GM12878 (cell line): ENCODE measurements around the gene IRX6. TPM values are rescaled to one million over a fixed set of nuclear protein-coding genes. Genes with fewer than 3 reads are reported as not detected.

ENCODE experiments used
- ATAC-seq: fragments of 200-7000 bp; cut with Tn5 transposase; 3 replicates; pipeline ENCODE4 v1.9.1; 2020; ENCODE audit warnings: mild to moderate bottlenecking, moderate library complexity
- BruUV-seq: library from RNA; stranded (reverse); fragments of 400-500 nt; replicated peaks from 2 replicates; lab custom pipeline; 2021; lab: Mats Ljungman, UMichigan
- CTCF ChIA-PET: fragments of 300-600 bp; sonication (Branson Sonifier 250); formaldehyde crosslinking; extraction: SDS; loops from one replicate; lab custom pipeline; 2021; ENCODE audit warnings: inconsistent platforms; lab: Yijun Ruan, JAX
- POLR2A ChIA-PET: fragments of 350-600 bp; formaldehyde crosslinking; extraction: SDS; loops from one replicate; lab custom pipeline; 2021; ENCODE audit warnings: inconsistent platforms; lab: Charles Lee
- RAD21 ChIA-PET: fragments of 300-600 bp; sonication (Branson Sonifier 250); formaldehyde crosslinking; loops from one replicate; lab custom pipeline; 2023; ENCODE audit warnings: antibody characterized with exemption; ENCODE audit not compliant: unreplicated experiment; lab: Charles Lee
- SMC1A ChIA-PET: fragments of 300-600 bp; sonication (Branson Sonifier 250); formaldehyde crosslinking; loops from one replicate; lab custom pipeline; 2023; ENCODE audit not compliant: unreplicated experiment, uncharacterized antibody; lab: Charles Lee
- DNase-seq: peaks from one replicate; pipeline ENCODE4 v3.0.0-alpha.2; 2011; ENCODE audit warnings: low read depth, low spot score
- FAIRE-seq: peaks from 3 replicates; lab custom pipeline; 2011; peaks lifted over from hg19 to GRCh38; lab: Jason Lieb, UNC
- H2AFZ ChIP-seq: 2 replicates; pipeline ENCODE4 v1.6.0; 2011; ENCODE audit warnings: low read depth, low read length, control low read depth; ENCODE audit not compliant: control insufficient read depth
- H3K27ac ChIP-seq: 2 replicates; pipeline ENCODE4 v1.5.1; 2011; ENCODE audit warnings: control low read depth; ENCODE audit not compliant: control insufficient read depth, insufficient read depth
- H3K27me3 ChIP-seq, 2 experiments: replicated peaks in 1 of 2; 2 replicates each; pipeline versions ENCODE4 v1.6.0 to v1.6.1; 2011; ENCODE audit warnings: low read length in 1 of 2; ENCODE audit not compliant: control insufficient read depth in 2 of 2, insufficient read depth in 2 of 2
- H3K36me3 ChIP-seq, 2 experiments: 2 replicates each; pipeline ENCODE4 v1.5.1; 2011; ENCODE audit warnings: low read length in 1 of 2; ENCODE audit not compliant: control insufficient read depth in 2 of 2, insufficient read depth in 2 of 2
- H3K4me1 ChIP-seq: 2 replicates; pipeline ENCODE4 v1.6.1; 2011; ENCODE audit warnings: mild to moderate bottlenecking, low read length, moderate library complexity, mixed read lengths; ENCODE audit not compliant: control insufficient read depth, insufficient read depth
- H3K4me2 ChIP-seq: 2 replicates; pipeline ENCODE4 v1.6.0; 2011; ENCODE audit warnings: control low read depth; ENCODE audit not compliant: control insufficient read depth, insufficient read depth
- H3K4me3 ChIP-seq: fragments of 200-600 bp; sonication (generic); 2 replicates; pipeline ENCODE4 v1.5.1; 2016
- H3K79me2 ChIP-seq: 2 replicates; pipeline ENCODE4 v1.6.0; 2011; ENCODE audit warnings: low read length; ENCODE audit not compliant: control insufficient read depth, insufficient read depth
- H3K9ac ChIP-seq: 2 replicates; pipeline ENCODE4 v1.8.0; 2011; ENCODE audit warnings: low read length, control low read depth, mixed read lengths; ENCODE audit not compliant: control insufficient read depth, insufficient read depth
- H3K9me3 ChIP-seq: replicated peaks from 3 replicates; pipeline ENCODE4 v1.5.1; 2011; ENCODE audit warnings: mild to moderate bottlenecking, low read length; ENCODE audit not compliant: control insufficient read depth, insufficient read depth
- H4K20me1 ChIP-seq: 2 replicates; pipeline ENCODE4 v1.6.0; 2011; ENCODE audit not compliant: control insufficient read depth, insufficient read depth
- ATF3 ChIP-seq: IDR thresholded peaks from 2 replicates; pipeline ENCODE4 v1.6.1; 2011; ENCODE audit warnings: low read depth, mild to moderate bottlenecking, low read length, moderate library complexity, borderline replicate concordance; ENCODE audit errors: extremely low read depth
- CBX3 ChIP-seq: fragments of 200-600 bp; sonication (generic); IDR thresholded peaks from 2 replicates; pipeline ENCODE4 v1.6.1; 2016; ENCODE audit warnings: low read depth, borderline replicate concordance
- CHD1 ChIP-seq: IDR thresholded peaks from 2 replicates; pipeline ENCODE4 v1.6.1; 2012; ENCODE audit warnings: low read depth, low read length, improper control_type of control experiment
- EP300 ChIP-seq, 2 experiments: fragments of 150-350 bp in 1 of 2; IDR thresholded peaks; 2 replicates each; pipeline ENCODE4 v1.6.1; 2011 to 2012; ENCODE audit warnings: low read depth in 2 of 2, low read length in 2 of 2, borderline replicate concordance in 1 of 2, improper control_type of control experiment in 1 of 2, inconsistent platforms in 1 of 2; ENCODE audit not compliant: control insufficient read depth in 1 of 2
- ETV6 ChIP-seq, 2 experiments: fragments of 450-650 bp in 1 of 2; IDR thresholded peaks in 1 of 2; conservative IDR thresholded peaks in 1 of 2; 2 replicates each; pipeline ENCODE4 v1.6.1; 2014; ENCODE audit warnings: antibody characterized with exemption in 1 of 2, borderline replicate concordance in 1 of 2, low read depth in 1 of 2, mild to moderate bottlenecking in 1 of 2, moderate library complexity in 1 of 2
- JUND ChIP-seq: IDR thresholded peaks from 2 replicates; pipeline ENCODE4 v1.6.1; 2012; ENCODE audit warnings: low read depth, mild to moderate bottlenecking, low read length, improper control_type of control experiment, moderate library complexity
- KLF5 ChIP-seq: fragments of 450-650 bp; IDR thresholded peaks from 2 replicates; pipeline ENCODE4 v1.6.1; 2014; ENCODE audit warnings: mild to moderate bottlenecking; ENCODE audit not compliant: partially characterized antibody
- MTA3 ChIP-seq: IDR thresholded peaks from 2 replicates; pipeline ENCODE4 v1.6.1; 2012; ENCODE audit warnings: low read length, inconsistent platforms, borderline replicate concordance
- YY1 ChIP-seq: IDR thresholded peaks from 2 replicates; pipeline ENCODE4 v1.6.1; 2011; ENCODE audit warnings: low read depth, mild to moderate bottlenecking, low read length
- WGBS: methylation state at CpG from one replicate; pipeline ENCODE4 v1.1.6; 2016; ENCODE audit warnings: low lambda C conversion rate; ENCODE audit not compliant: insufficient replicate concordance, insufficient coverage; ENCODE audit errors: missing lambda C conversion rate; 5-methylcytosine and 5-hydroxymethylcytosine counted together
- in situ Hi-C: fragments of 300-500 bp; cut with MboI; formaldehyde crosslinking; loops from 9 replicates; pipeline ENCODE4 v1.14.3; 2018; ENCODE audit warnings: mixed read lengths
- intact Hi-C: fragments of 100-400 bp; cut with micrococcal nuclease; formaldehyde crosslinking; loops from one replicate; pipeline ENCODE4 v1.14.2; 2022; ENCODE audit not compliant: unreplicated experiment
- polyA plus RNA-seq, 11 experiments: library from polyadenylated mRNA; depleted of rRNA in 4 of 11; unstranded in 6 of 11; stranded (reverse) in 5 of 11; fragments of >200 nt; fragmentation: Nextera tagmentation in 4 of 11; fragmentation: Illumina TruSeq in 1 of 11; extraction: Ambion mirVana in 4 of 11; extraction: Trizol in 1 of 11; gene quantifications; 1 replicate in 1 of 11; 2 replicates in 10 of 11; pipeline versions ENCODE4 v1.2.1 to v1.2.3, GENCODE V29; 2011 to 2016; ENCODE audit warnings: inconsistent platforms in 2 of 11, missing spikeins in 2 of 11, low read depth in 1 of 11
- total RNA-seq, 4 experiments: library from RNA; depleted of rRNA in 3 of 4; stranded (reverse); fragments of >200 nt in 3 of 4; fragmentation: Illumina TruSeq in 1 of 4; extraction: Trizol in 1 of 4; gene quantifications; 2 replicates each; pipeline versions ENCODE4 v1.2.1 to v1.2.3, GENCODE V29; 2013 to 2021
- TF ChIP-seq, protein P1 (sequence below): IDR thresholded peaks from 2 replicates; pipeline ENCODE4 v1.6.1; 2012; ENCODE audit warnings: improper control_type of control experiment, low read depth, low read length; ENCODE audit not compliant: insufficient replicate concordance

The IRX6 gene
- total and polyA plus RNA-seq, 10 of the 15 experiments (the other 5 are each of a cell fraction or from before 2014, with no cell fraction given) = not detected

GRCh38 chr16:55330781-55331647 lies 7.0 kb downstream of the IRX6 start:
- ChIA-PET RAD21 (no interaction called here), POLR2A (no interaction called here), CTCF (interaction anchor here (0.8 to 1.9 kb wide), 2 partner anchors 17 to 139 kb away, joined by 3 to 4 read pairs; no protein-coding TSS in a partner anchor), SMC1A (no interaction called here)
- Histone ChIP-seq H3K9me3 (no peaks in the 10 kb centered on the region), H3K27me3 (peaks cover 0 to 2% of the 10 kb centered on the region in 2 experiments; a peak in 1 of 4 replicates), H3K4me3 (no peak overlapping the region), H3K36me3 (no peaks in the 10 kb centered on the region), H2AFZ (no peak overlapping the region), H3K27ac (no peak overlapping the region), H3K4me1 (no peaks in the 10 kb centered on the region), H3K4me2 (no peak overlapping the region), H4K20me1 (no peaks in the 10 kb centered on the region), H3K79me2 (no peaks in the 10 kb centered on the region), H3K9ac (no peak overlapping the region)
- FAIRE-seq = no peak
- DNase-seq = no peak
- in situ Hi-C loops = no loop called here
- no TSS peak for BruUV-seq
- ATAC-seq = no peak
- TF ChIP-seq, protein P1, sequence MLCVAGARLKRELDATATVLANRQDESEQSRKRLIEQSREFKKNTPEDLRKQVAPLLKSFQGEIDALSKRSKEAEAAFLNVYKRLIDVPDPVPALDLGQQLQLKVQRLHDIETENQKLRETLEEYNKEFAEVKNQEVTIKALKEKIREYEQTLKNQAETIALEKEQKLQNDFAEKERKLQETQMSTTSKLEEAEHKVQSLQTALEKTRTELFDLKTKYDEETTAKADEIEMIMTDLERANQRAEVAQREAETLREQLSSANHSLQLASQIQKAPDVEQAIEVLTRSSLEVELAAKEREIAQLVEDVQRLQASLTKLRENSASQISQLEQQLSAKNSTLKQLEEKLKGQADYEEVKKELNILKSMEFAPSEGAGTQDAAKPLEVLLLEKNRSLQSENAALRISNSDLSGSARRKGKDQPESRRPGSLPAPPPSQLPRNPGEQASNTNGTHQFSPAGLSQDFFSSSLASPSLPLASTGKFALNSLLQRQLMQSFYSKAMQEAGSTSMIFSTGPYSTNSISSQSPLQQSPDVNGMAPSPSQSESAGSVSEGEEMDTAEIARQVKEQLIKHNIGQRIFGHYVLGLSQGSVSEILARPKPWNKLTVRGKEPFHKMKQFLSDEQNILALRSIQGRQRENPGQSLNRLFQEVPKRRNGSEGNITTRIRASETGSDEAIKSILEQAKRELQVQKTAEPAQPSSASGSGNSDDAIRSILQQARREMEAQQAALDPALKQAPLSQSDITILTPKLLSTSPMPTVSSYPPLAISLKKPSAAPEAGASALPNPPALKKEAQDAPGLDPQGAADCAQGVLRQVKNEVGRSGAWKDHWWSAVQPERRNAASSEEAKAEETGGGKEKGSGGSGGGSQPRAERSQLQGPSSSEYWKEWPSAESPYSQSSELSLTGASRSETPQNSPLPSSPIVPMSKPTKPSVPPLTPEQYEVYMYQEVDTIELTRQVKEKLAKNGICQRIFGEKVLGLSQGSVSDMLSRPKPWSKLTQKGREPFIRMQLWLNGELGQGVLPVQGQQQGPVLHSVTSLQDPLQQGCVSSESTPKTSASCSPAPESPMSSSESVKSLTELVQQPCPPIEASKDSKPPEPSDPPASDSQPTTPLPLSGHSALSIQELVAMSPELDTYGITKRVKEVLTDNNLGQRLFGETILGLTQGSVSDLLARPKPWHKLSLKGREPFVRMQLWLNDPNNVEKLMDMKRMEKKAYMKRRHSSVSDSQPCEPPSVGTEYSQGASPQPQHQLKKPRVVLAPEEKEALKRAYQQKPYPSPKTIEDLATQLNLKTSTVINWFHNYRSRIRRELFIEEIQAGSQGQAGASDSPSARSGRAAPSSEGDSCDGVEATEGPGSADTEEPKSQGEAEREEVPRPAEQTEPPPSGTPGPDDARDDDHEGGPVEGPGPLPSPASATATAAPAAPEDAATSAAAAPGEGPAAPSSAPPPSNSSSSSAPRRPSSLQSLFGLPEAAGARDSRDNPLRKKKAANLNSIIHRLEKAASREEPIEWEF = no peak
- TF ChIP-seq EP300 (IDR thresholded peaks at IDR 0.05; ENCODE audit: borderline replicate concordance in 1 of 2, control insufficient read depth in 1 of 2, low read depth in 2 of 2, low read length in 2 of 2) (no peak), CHD1 (no peak), ETV6 (conservative IDR thresholded peaks at IDR 0.05 in 1 of 2, IDR thresholded peaks at IDR 0.05 in 1 of 2; ENCODE audit: borderline replicate concordance in 1 of 2, low read depth in 1 of 2) (no peak), CBX3 (no peak), KLF5 (no peak), JUND (no peak), ATF3 (no peak), YY1 (no peak), MTA3 (no peak)
- intact Hi-C loops = no loop called here
- 19% methylated on average over 53 of the region's 53 CpGs for WGBS
